Raji (cell line): ENCODE results near the gene TRPM1.

Experiments
- POLR2A ChIP-seq: IDR thresholded peaks from 2 replicates; pipeline ENCODE4 v1.6.1; 2011; ENCODE audit warnings: low read depth, low read length, control low read depth; ENCODE audit not compliant: insufficient read depth

Gene TRPM1

GRCh38 chr15:31100738-31101137, 787 bp downstream of the TRPM1 start:
- no peak for TF ChIP-seq POLR2A

- no peak for TF ChIP-seq POLR2A
These were observed 2.4 kb downstream of the TRPM1 start for GRCh38 chr15:31098953-31099740.

- TF ChIP-seq POLR2A, result no peak
These were observed 3.0 kb downstream of the TRPM1 start for GRCh38 chr15:31098491-31098917.

GRCh38 chr15:31096563-31096962, 5.0 kb downstream of the TRPM1 start:
- TF ChIP-seq POLR2A, result no peak

- no peak for TF ChIP-seq POLR2A
These were observed 10.0 kb downstream of the TRPM1 start for GRCh38 chr15:31091481-31091880.

GRCh38 chr15:31090766-31091165, 10.8 kb downstream of the TRPM1 start:
- no peak for TF ChIP-seq POLR2A

GRCh38 chr15:31089368-31090047, 12.0 kb downstream of the TRPM1 start:
- no peak for TF ChIP-seq POLR2A

- no peak for TF ChIP-seq POLR2A
These were observed 12.7 kb downstream of the TRPM1 start for GRCh38 chr15:31088672-31089367.

GRCh38 chr15:31086344-31086743, 15.2 kb downstream of the TRPM1 start:
- no peak for TF ChIP-seq POLR2A

- TF ChIP-seq POLR2A, result no peak
These were observed 16.2 kb downstream of the TRPM1 start for GRCh38 chr15:31085359-31085758.

GRCh38 chr15:31084176-31084575, 17.3 kb downstream of the TRPM1 start:
- no peak for TF ChIP-seq POLR2A

GRCh38 chr15:31083370-31083780, 18.1 kb downstream of the TRPM1 start:
- no peak for TF ChIP-seq POLR2A

GRCh38 chr15:31082771-31083369, 18.7 kb downstream of the TRPM1 start:
- no peak for TF ChIP-seq POLR2A

- TF ChIP-seq POLR2A, result no peak
These were observed 19.8 kb downstream of the TRPM1 start for GRCh38 chr15:31081588-31082250.

- no peak for TF ChIP-seq POLR2A
These were observed 20.5 kb downstream of the TRPM1 start for GRCh38 chr15:31081056-31081455.
